Activated T-helper 9 cell treated with anti-CD3 and anti-CD28 coated beads, Interleukin-2, amount 50 U/mL, for 16 hours (primary cell): ENCODE measurements around the gene RARRES1.

Experiments
- DNase-seq: peaks from one replicate; pipeline ENCODE4 v3.0.0-alpha.2; 2020; ENCODE audit warnings: low read depth

RARRES1 gene

GRCh38 chr3:158731938-158732855 is at the start of gene RARRES1:
Gene RARRES1 (minus strand): TSS chr3:158732457. CDS start chr3:158732415, 42 bp downstream.
- no peak for DNase-seq

- DNase-seq = no peak
Observed at GRCh38 chr3:158781849-158782248, 49.6 kb upstream of the RARRES1 start.

- no peak for DNase-seq
Observed at GRCh38 chr3:158781191-158781590, 48.9 kb upstream of the RARRES1 start.

- no peak for DNase-seq
Observed at GRCh38 chr3:158780766-158781165, 48.5 kb upstream of the RARRES1 start.

GRCh38 chr3:158777161-158777873 is 45.1 kb upstream of the RARRES1 start:
- no peak for DNase-seq

- no peak for DNase-seq
Observed at GRCh38 chr3:158776531-158776930, 44.3 kb upstream of the RARRES1 start.

GRCh38 chr3:158775426-158776410 is 43.5 kb upstream of the RARRES1 start:
- DNase-seq = no peak

GRCh38 chr3:158774965-158775364 is 42.7 kb upstream of the RARRES1 start:
- no peak for DNase-seq

GRCh38 chr3:158773845-158774830 is 41.9 kb upstream of the RARRES1 start:
- no peak for DNase-seq

- DNase-seq = no peak
Observed at GRCh38 chr3:158773166-158773565, 40.9 kb upstream of the RARRES1 start.

- no peak for DNase-seq
Observed at GRCh38 chr3:158771982-158772381, 39.7 kb upstream of the RARRES1 start.

GRCh38 chr3:158771577-158771976 is 39.3 kb upstream of the RARRES1 start:
- no peak for DNase-seq

GRCh38 chr3:158770741-158771350 is 38.6 kb upstream of the RARRES1 start:
- DNase-seq = no peak

GRCh38 chr3:158769952-158770740 is 37.9 kb upstream of the RARRES1 start:
- DNase-seq = no peak

- no peak for DNase-seq
Observed at GRCh38 chr3:158769549-158769948, 37.3 kb upstream of the RARRES1 start.

GRCh38 chr3:158768881-158769543 is 36.8 kb upstream of the RARRES1 start:
- no peak for DNase-seq

- no peak for DNase-seq
Observed at GRCh38 chr3:158768361-158768787, 36.1 kb upstream of the RARRES1 start.

- no peak for DNase-seq
Observed at GRCh38 chr3:158766364-158766763, 34.1 kb upstream of the RARRES1 start.
